ENCODE measurements around the gene CAMKMT. TPM values are rescaled to one million over a fixed set of nuclear protein-coding genes. Genes with fewer than 3 reads are reported as not detected.

The CAMKMT gene
- total RNA-seq, 2 experiments from 2014 or later, result 12.1 to 14.1 TPM

DNA sequence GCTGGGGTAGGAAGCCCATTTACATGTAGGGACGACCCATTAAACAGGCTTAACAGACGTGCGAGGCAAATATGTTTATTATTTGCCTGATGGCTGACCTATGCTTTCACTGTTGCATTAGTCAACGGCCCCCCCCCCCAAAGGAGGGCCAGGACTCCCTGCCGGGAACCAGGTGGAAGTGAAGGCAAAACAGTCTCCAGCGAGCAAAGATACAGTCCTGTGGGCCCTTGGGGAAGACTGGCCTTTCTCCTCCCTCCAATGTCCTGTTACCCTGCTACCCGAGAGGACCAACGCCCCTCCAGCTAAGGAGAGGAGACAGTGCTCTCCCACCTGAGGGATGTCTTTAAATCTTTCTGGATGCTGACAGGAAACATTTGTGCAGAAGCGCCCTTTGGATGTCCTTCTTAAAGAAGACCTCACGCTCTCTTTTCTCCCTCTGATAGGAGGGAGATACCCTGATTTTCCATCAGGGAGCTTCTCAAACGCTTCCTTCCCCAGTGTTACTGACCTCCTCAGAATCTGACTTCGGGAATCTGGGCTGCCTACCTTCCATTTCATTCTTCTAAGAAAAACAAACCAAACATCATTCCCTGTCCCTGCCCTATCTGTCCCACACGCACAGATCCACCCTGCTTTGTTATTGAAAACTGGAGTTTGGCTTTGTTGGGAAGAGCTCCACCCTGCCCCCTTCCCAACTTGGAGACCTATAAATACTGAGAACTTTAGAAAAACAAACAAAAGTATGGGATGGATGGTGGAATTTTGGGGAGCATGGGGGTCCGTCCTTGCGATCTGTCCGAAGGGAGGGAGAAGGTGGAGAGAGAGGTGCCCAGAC, 443.9 kb downstream of the CAMKMT start:
- Mint-ChIP-seq H3K4me3 (no peak overlapping the region), H3K27ac (no peak overlapping the region), H3K4me1 (ENCODE audit: low read depth) (peaks cover 8% of the 10 kb centered on the region), H3K27me3 (peaks cover 75% of the 10 kb centered on the region), H3K9me3 (no peaks in the 10 kb centered on the region), H3K36me3 (ENCODE audit: low read depth) (no peaks in the 10 kb centered on the region)
- intact Hi-C loops (cut with micrococcal nuclease), result no loop called here
- no peak for TF ChIP-seq CTCF (IDR thresholded peaks at IDR 0.05)
- no peak for DNase-seq
- CTCF ChIA-PET, result interaction anchor here (0.6 to 1.6 kb wide), 4 partner anchors 16 to 328 kb away, joined by 3 read pairs; no protein-coding TSS in a partner anchor
- ATAC-seq, result no peak
- POLR2A ChIA-PET, result no interaction called here

DNA sequence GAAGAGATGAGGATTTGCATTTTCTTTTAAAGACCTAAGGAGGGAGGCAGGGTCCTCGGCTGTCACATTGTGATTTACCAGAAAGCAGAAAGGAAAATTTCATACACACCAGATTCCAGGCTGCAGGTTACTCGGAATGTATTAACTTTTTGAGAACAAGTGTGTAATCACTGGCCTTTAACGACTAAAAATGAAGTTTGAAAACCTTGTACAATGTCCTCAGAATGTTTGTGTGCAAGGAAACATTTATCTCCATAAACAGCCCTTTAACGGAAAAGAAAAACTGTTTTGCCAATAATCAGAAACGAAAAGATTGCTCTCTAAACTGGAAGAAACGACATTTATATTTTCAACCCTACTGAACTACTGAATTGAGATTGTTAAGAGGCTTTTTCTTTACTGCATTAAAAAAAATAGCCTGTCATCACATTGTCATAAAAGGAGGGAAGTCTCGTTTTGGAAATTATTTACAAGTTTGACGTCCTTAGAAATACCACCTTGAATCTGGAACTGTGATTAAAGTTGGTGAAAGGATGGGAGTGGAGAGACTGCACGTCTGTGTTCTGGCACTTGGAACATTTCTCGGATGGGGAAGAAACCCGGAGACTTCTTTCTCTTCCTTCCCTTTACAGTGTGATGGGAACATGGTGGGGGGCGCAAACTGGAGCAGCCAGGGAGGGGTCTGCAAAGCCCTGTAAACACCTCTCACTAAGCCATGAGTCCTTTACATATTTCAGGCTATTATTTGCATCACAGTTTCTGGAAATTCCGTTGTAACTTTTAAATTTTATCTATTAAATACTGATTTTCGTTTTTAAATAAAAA, 445.7 kb downstream of the CAMKMT start:
- no peak for ATAC-seq
- intact Hi-C loops (cut with micrococcal nuclease), result no loop called here
- no peak for DNase-seq
- no peaks in the 10 kb centered on the region for H3K36me3 Mint-ChIP-seq (ENCODE audit: low read depth)
- H3K27me3 Mint-ChIP-seq, result peaks cover 69% of the 10 kb centered on the region
- ChIA-PET POLR2A (no interaction called here), CTCF (no interaction called here)
- H3K9me3 Mint-ChIP-seq, result no peaks in the 10 kb centered on the region
- H3K27ac Mint-ChIP-seq, result no peak overlapping the region
- no peak for TF ChIP-seq CTCF (IDR thresholded peaks at IDR 0.05)
- H3K4me1 Mint-ChIP-seq (ENCODE audit: low read depth), result no peaks in the 10 kb centered on the region
- H3K4me3 Mint-ChIP-seq, result no peak overlapping the region

GRCh38 chr2:44810892-44811530, 449.3 kb downstream of the CAMKMT start:
- no peak for TF ChIP-seq CTCF (IDR thresholded peaks at IDR 0.05)
- no peak for DNase-seq
- no peaks in the 10 kb centered on the region for H3K9me3 Mint-ChIP-seq

GRCh38 chr2:44813165-44813564, 451.4 kb downstream of the CAMKMT start:
- Mint-ChIP-seq H3K36me3 (ENCODE audit: low read depth) (no peaks in the 10 kb centered on the region), H3K27ac (no peak overlapping the region), H3K4me1 (ENCODE audit: low read depth) (no peaks in the 10 kb centered on the region), H3K27me3 (peaks cover 44% of the 10 kb centered on the region), H3K9me3 (no peaks in the 10 kb centered on the region), H3K4me3 (no peak overlapping the region)
- CTCF ChIA-PET, result no interaction called here
- POLR2A ChIA-PET, result no interaction called here
- intact Hi-C loops (cut with micrococcal nuclease), result no loop called here
- ATAC-seq, result no peak
- TF ChIP-seq CTCF (IDR thresholded peaks at IDR 0.05), result no peak
- no peak for DNase-seq

More at GRCh38 chr2:44810892-44811530, 449.3 kb downstream of the CAMKMT start:
- no peak overlapping the region for H3K4me3 Mint-ChIP-seq
- ChIA-PET POLR2A (no interaction called here), CTCF (no interaction called here)
- H3K4me1 Mint-ChIP-seq (ENCODE audit: low read depth), result no peaks in the 10 kb centered on the region
- peaks cover 62% of the 10 kb centered on the region for H3K27me3 Mint-ChIP-seq
- no peak overlapping the region for H3K27ac Mint-ChIP-seq
- no peak for ATAC-seq
- intact Hi-C loops (cut with micrococcal nuclease), result no loop called here
- no peaks in the 10 kb centered on the region for H3K36me3 Mint-ChIP-seq (ENCODE audit: low read depth)

Measured in activated CD8-positive, alpha-beta T cell treated with anti-CD3 and anti-CD28 coated beads for 36 hours (primary cell).